MM.1S (cell line): ENCODE data around the gene CCN5.
A peak's percentile ranks its signal among the peaks of the same experiment; 100 is the strongest.

ENCODE experiments used
- DNase-seq: peaks from one replicate; pipeline ENCODE4 v3.0.0-alpha.2; 2015
- H2AFZ ChIP-seq: fragments of 300-600 bp; sonication (generic); 2 replicates; pipeline ENCODE4 v1.6.0; 2016; ENCODE audit warnings: antibody characterized with exemption, low read length
- H3F3A ChIP-seq: fragments of 300-600 bp; sonication (generic); 2 replicates; pipeline ENCODE4 v1.6.1; 2016; ENCODE audit warnings: mild to moderate bottlenecking, antibody characterized with exemption, low read length, moderate library complexity, mixed read lengths; ENCODE audit not compliant: insufficient read depth
- H3K27ac ChIP-seq: fragments of 300-600 bp; sonication (generic); 2 replicates; pipeline ENCODE4 v1.5.1; 2016; ENCODE audit warnings: mild to moderate bottlenecking, low read length
- H3K27me3 ChIP-seq: fragments of 300-600 bp; sonication (generic); replicated peaks from 2 replicates; pipeline ENCODE4 v1.6.0; 2016; ENCODE audit warnings: low read length; ENCODE audit not compliant: insufficient read depth
- H3K36me3 ChIP-seq: fragments of 300-600 bp; sonication (generic); replicated peaks from 2 replicates; pipeline ENCODE4 v1.6.1; 2016; ENCODE audit warnings: mild to moderate bottlenecking, low read length, mixed read lengths; ENCODE audit not compliant: insufficient read depth
- H3K4me1 ChIP-seq: fragments of 300-600 bp; sonication (generic); 2 replicates; pipeline ENCODE4 v1.6.1; 2016; ENCODE audit warnings: low read length, mixed read lengths
- H3K4me2 ChIP-seq: fragments of 300-600 bp; sonication (generic); 2 replicates; pipeline ENCODE4 v1.6.0; 2016; ENCODE audit warnings: low read depth, low read length
- H3K4me3 ChIP-seq: fragments of 300-600 bp; sonication (generic); 2 replicates; pipeline ENCODE4 v1.5.1; 2016; ENCODE audit warnings: low read length, mixed read lengths
- H3K79me2 ChIP-seq: fragments of 300-600 bp; sonication (generic); 2 replicates; pipeline ENCODE4 v1.6.1; 2016; ENCODE audit warnings: mixed run types, low read length, mixed read lengths
- H3K9ac ChIP-seq: fragments of 300-600 bp; sonication (generic); 2 replicates; pipeline ENCODE4 v1.6.1; 2016; ENCODE audit warnings: low read length, mixed read lengths
- H3K9me2 ChIP-seq: fragments of 300-600 bp; sonication (generic); replicated peaks from 2 replicates; pipeline ENCODE4 v1.6.1; 2016; ENCODE audit warnings: mild to moderate bottlenecking, low read length, mixed read lengths; ENCODE audit not compliant: insufficient read depth
- H3K9me3 ChIP-seq: fragments of 300-600 bp; sonication (generic); replicated peaks from 2 replicates; pipeline ENCODE4 v1.6.1; 2016; ENCODE audit warnings: mild to moderate bottlenecking, low read length, mixed read lengths; ENCODE audit not compliant: insufficient read depth
- H4K20me1 ChIP-seq: fragments of 300-600 bp; sonication (generic); 2 replicates; pipeline ENCODE4 v1.6.1; 2016; ENCODE audit warnings: mild to moderate bottlenecking, low read length, moderate library complexity, mixed read lengths; ENCODE audit not compliant: insufficient read depth
- EZH2 ChIP-seq: fragments of 300-600 bp; sonication (generic); optimal IDR thresholded peaks from 2 replicates; pipeline ENCODE3; 2017; ENCODE audit warnings: low read depth, mild to moderate bottlenecking, antibody characterized with exemption, low read length, mixed read lengths
- EZH2phosphoT487 ChIP-seq: fragments of 300-600 bp; sonication (generic); IDR thresholded peaks from 2 replicates; pipeline ENCODE4 v1.6.1; 2018; ENCODE audit warnings: antibody characterized with exemption, low read length
- TF ChIP-seq, protein P1 (sequence below): fragments of 300-600 bp; sonication (generic); IDR thresholded peaks from 2 replicates; pipeline ENCODE4 v1.5.1; 2016; ENCODE audit warnings: antibody characterized with exemption, low read length, mixed read lengths

CCN5 gene

DNA sequence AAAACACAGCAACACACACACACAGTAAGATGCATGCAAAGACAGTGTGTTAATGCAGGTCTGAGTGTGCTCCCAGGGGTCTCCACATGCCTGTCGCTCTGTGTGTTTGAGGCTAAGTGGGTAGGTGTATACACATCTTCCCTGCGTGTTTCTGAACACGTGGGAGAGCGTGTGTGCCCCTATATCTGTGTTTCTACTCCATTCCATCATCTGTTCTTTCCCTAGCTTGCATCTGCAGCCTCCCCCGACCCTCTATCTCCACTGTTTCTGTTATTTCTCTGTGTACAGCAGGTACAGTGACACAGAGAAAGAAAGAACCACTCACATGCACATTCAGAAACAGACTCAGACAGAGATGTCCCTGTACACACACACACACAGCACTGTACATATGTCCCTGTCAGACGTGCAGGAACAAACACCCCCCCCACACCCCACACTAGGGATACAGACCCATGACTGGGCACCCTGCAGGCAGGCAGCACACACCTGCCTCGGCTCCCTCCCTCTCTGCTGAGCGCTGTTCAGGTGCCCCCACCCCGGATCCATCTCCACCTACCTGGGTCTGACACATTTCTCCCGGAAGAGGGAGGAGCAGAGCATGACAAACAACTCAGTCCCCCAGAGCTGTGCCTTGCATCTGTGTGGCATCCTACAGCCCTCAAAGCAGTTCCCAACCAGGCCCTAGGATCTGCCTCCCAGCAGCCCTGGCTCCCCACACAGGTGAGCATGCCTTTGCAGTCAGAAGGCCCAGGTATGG is 58.1 kb downstream of the CCN5 start:
- Histone ChIP-seq H3K27me3 (peaks cover 73% of the 10 kb centered on the region), H3K36me3 (no peaks in the 10 kb centered on the region), H2AFZ (no peak overlapping the region), H3K4me3 (no peak overlapping the region), H3K4me1 (no peaks in the 10 kb centered on the region), H3K27ac (no peak overlapping the region), H3K79me2 (no peaks in the 10 kb centered on the region), H3K4me2 (no peak overlapping the region), H3K9me2 (no peaks in the 10 kb centered on the region), H3K9ac (no peak overlapping the region), H3F3A (no peaks in the 10 kb centered on the region), H3K9me3 (no peaks in the 10 kb centered on the region), H4K20me1 (no peaks in the 10 kb centered on the region)
- TF ChIP-seq EZH2 (no peak), EZH2phosphoT487 (no peak)
- TF ChIP-seq, protein P1, sequence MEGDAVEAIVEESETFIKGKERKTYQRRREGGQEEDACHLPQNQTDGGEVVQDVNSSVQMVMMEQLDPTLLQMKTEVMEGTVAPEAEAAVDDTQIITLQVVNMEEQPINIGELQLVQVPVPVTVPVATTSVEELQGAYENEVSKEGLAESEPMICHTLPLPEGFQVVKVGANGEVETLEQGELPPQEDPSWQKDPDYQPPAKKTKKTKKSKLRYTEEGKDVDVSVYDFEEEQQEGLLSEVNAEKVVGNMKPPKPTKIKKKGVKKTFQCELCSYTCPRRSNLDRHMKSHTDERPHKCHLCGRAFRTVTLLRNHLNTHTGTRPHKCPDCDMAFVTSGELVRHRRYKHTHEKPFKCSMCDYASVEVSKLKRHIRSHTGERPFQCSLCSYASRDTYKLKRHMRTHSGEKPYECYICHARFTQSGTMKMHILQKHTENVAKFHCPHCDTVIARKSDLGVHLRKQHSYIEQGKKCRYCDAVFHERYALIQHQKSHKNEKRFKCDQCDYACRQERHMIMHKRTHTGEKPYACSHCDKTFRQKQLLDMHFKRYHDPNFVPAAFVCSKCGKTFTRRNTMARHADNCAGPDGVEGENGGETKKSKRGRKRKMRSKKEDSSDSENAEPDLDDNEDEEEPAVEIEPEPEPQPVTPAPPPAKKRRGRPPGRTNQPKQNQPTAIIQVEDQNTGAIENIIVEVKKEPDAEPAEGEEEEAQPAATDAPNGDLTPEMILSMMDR, result no peak
- DNase-seq, result no peak

DNA sequence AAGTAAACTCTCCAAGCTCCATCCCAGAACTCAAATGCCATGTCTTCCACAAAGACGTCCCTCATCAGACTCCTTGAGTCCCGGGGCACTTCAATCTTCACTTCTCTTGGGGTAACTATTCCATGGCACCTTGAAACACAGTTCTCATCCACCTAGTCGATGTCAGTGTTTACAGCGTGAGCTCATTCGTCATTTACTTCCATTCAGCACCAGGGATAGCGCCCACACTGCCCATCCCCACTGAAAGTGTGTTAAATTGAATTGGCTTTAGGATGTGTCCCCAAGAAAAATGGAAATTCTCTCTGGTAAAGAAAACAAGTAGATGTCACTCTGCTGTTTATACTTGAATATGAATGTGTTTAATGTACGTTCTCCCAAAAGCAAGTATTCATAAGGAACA is 61.8 kb downstream of the CCN5 start:
- Histone ChIP-seq H3K4me2 (no peak overlapping the region), H2AFZ (no peak overlapping the region), H3K36me3 (no peaks in the 10 kb centered on the region), H4K20me1 (no peaks in the 10 kb centered on the region), H3K27me3 (peaks cover 45% of the 10 kb centered on the region), H3K4me1 (no peaks in the 10 kb centered on the region), H3K27ac (no peak overlapping the region), H3F3A (no peaks in the 10 kb centered on the region), H3K9me3 (no peaks in the 10 kb centered on the region), H3K9ac (no peak overlapping the region), H3K9me2 (no peaks in the 10 kb centered on the region), H3K79me2 (no peaks in the 10 kb centered on the region), H3K4me3 (no peak overlapping the region)
- DNase-seq, result peak; percentile 35
- TF ChIP-seq EZH2, result no peak
- TF ChIP-seq, protein P1, result no peak
- TF ChIP-seq EZH2phosphoT487, result no peak
